Endodermal cell (in vitro differentiated cells): ENCODE results near the gene WWC2. TPM values are rescaled to one million over a fixed set of nuclear protein-coding genes. Genes with fewer than 3 reads are reported as not detected.

Source experiments
- DNase-seq: peaks from one replicate; pipeline ENCODE4 v3.0.0-alpha.2; 2017
- H3K27ac ChIP-seq: 2 replicates; pipeline ENCODE4 v1.5.1; 2013; ENCODE audit warnings: mild to moderate bottlenecking, low read depth, low read length, moderate library complexity
- H3K27me3 ChIP-seq: 2 replicates; pipeline ENCODE4 v1.6.1; 2013; ENCODE audit warnings: mild to moderate bottlenecking, low read length, moderate library complexity; ENCODE audit not compliant: insufficient read depth, control insufficient read depth, poor library complexity, severe bottlenecking
- H3K36me3 ChIP-seq: 2 replicates; pipeline ENCODE4 v1.7.0; 2013; ENCODE audit warnings: mild to moderate bottlenecking, low read length, moderate library complexity; ENCODE audit not compliant: control insufficient read depth, insufficient read depth
- H3K4me1 ChIP-seq: one replicate; pipeline ENCODE4 v1.7.0; 2013; ENCODE audit warnings: low read length; ENCODE audit not compliant: control insufficient read depth, insufficient read depth
- H3K4me3 ChIP-seq: 2 replicates; pipeline ENCODE4 v1.5.1; 2013; ENCODE audit warnings: mild to moderate bottlenecking, low read length, moderate library complexity
- H3K9ac ChIP-seq: 2 replicates; pipeline ENCODE4 v1.6.1; 2013; ENCODE audit warnings: mild to moderate bottlenecking, low read length, moderate library complexity; ENCODE audit not compliant: poor library complexity, severe bottlenecking; ENCODE audit errors: extremely low read depth
- H3K9me3 ChIP-seq: 2 replicates; pipeline ENCODE4 v1.6.1; 2013; ENCODE audit warnings: mild to moderate bottlenecking, low read length, moderate library complexity; ENCODE audit not compliant: control insufficient read depth
- H3K27ac Mint-ChIP-seq: 2 replicates; pipeline ENCODE4 v1.8.0; 2020; ENCODE audit warnings: mixed read lengths
- H3K27me3 Mint-ChIP-seq: 2 replicates; pipeline ENCODE4 v1.8.0; 2021; ENCODE audit warnings: mild to moderate bottlenecking, mixed read lengths; ENCODE audit not compliant: insufficient read depth
- H3K36me3 Mint-ChIP-seq: 2 replicates; pipeline ENCODE4 v1.8.0; 2020; ENCODE audit warnings: low read depth, mixed read lengths
- H3K4me1 Mint-ChIP-seq: 2 replicates; pipeline ENCODE4 v1.8.0; 2020; ENCODE audit warnings: mixed read lengths
- H3K4me3 Mint-ChIP-seq: 2 replicates; pipeline ENCODE4 v1.8.0; 2020; ENCODE audit warnings: mild to moderate bottlenecking, moderate library complexity, mixed read lengths
- H3K9me3 Mint-ChIP-seq: 2 replicates; pipeline ENCODE4 v1.8.0; 2020; ENCODE audit warnings: mild to moderate bottlenecking, mixed read lengths
- CTCF ChIP-seq: fragments of 200-600 bp; sonication (generic); conservative IDR thresholded peaks from 2 replicates; pipeline ENCODE4 v1.5.0; 2021; ENCODE audit warnings: antibody characterized with exemption, mild to moderate bottlenecking
- WGBS, 2 experiments: methylation state at CpG; one replicate each; pipeline versions ENCODE4 v1.1.5 to v1.1.7; 2013; ENCODE audit warnings: missing lambda C conversion rate in 2 of 2, mixed read lengths in 1 of 2; ENCODE audit not compliant: insufficient coverage in 1 of 2, insufficient read length in 1 of 2; 5-methylcytosine and 5-hydroxymethylcytosine counted together
- total RNA-seq, 2 donors: library from RNA; stranded (reverse); fragmentation: NEBNext Ultra II Directional in 1 of 2; extraction: Animal tissue kit (Norgen Biotek cat#: 25700) in 1 of 2; gene quantifications; 2 replicates in 1 of 2; 3 replicates in 1 of 2; pipeline ENCODE4 v1.2.1, GENCODE V29; 2021

WWC2 gene
- total RNA-seq, 2 donors from 2014 or later, result 98.2 to 108 TPM

- Histone ChIP-seq H3K9ac (no peak overlapping the region), H3K27ac (no peak overlapping the region), H3K36me3 (peaks cover 81% of the 10 kb centered on the region), H3K9me3 (no peaks in the 10 kb centered on the region), H3K4me3 (no peak overlapping the region), H3K4me1 (peaks cover 38% of the 10 kb centered on the region), H3K27me3 (no peaks in the 10 kb centered on the region)
- DNase-seq, result no peak
- H3K9me3 Mint-ChIP-seq, result no peaks in the 10 kb centered on the region
- H3K27ac Mint-ChIP-seq, result peak overlapping the region; percentile 65
- H3K36me3 Mint-ChIP-seq, result peaks cover 44% of the 10 kb centered on the region
- no peak overlapping the region for H3K4me3 Mint-ChIP-seq
- H3K4me1 Mint-ChIP-seq, result peaks cover 49% of the 10 kb centered on the region
- no peak for TF ChIP-seq CTCF
- 81 to 88% methylated on average over 2 of the region's 2 CpGs for WGBS, 2 experiments
- H3K27me3 Mint-ChIP-seq, result no peaks in the 10 kb centered on the region
Observed at GRCh38 chr4:183244506-183244905, 145.4 kb downstream of the WWC2 start.

GRCh38 chr4:183248201-183248600 is 149.1 kb downstream of the WWC2 start:
- no peak overlapping the region for H3K9ac ChIP-seq
- WGBS, 2 experiments, result 100% methylated on average over 1 to 2 of the region's 2 CpGs
- no peak overlapping the region for H3K27ac ChIP-seq
- no peak for DNase-seq
- no peak for TF ChIP-seq CTCF
- peaks cover 44% of the 10 kb centered on the region for H3K36me3 Mint-ChIP-seq
- no peak overlapping the region for H3K4me3 Mint-ChIP-seq
- no peaks in the 10 kb centered on the region for H3K9me3 Mint-ChIP-seq
- H3K36me3 ChIP-seq, result peaks cover 87% of the 10 kb centered on the region
- no peak overlapping the region for H3K27ac Mint-ChIP-seq
- H3K4me1 Mint-ChIP-seq, result peaks cover 18% of the 10 kb centered on the region
- H3K27me3 ChIP-seq, result no peaks in the 10 kb centered on the region
- no peaks in the 10 kb centered on the region for H3K9me3 ChIP-seq
- H3K4me3 ChIP-seq, result no peak overlapping the region
- no peaks in the 10 kb centered on the region for H3K27me3 Mint-ChIP-seq
- H3K4me1 ChIP-seq, result peaks cover 21% of the 10 kb centered on the region

- H3K27ac Mint-ChIP-seq, result peak overlapping the region; percentile 84
- H3K4me3 ChIP-seq, result no peak overlapping the region
- H3K27me3 ChIP-seq, result no peaks in the 10 kb centered on the region
- H3K27me3 Mint-ChIP-seq, result no peaks in the 10 kb centered on the region
- no peak for DNase-seq
- H3K4me3 Mint-ChIP-seq, result no peak overlapping the region
- H3K36me3 Mint-ChIP-seq, result peaks cover 55% of the 10 kb centered on the region
- no peaks in the 10 kb centered on the region for H3K9me3 ChIP-seq
- H3K4me1 ChIP-seq, result peaks cover 8% of the 10 kb centered on the region
- no peak overlapping the region for H3K9ac ChIP-seq
- no peaks in the 10 kb centered on the region for H3K9me3 Mint-ChIP-seq
- peaks cover 93% of the 10 kb centered on the region for H3K36me3 ChIP-seq
- H3K27ac ChIP-seq, result no peak overlapping the region
- peaks cover 4% of the 10 kb centered on the region for H3K4me1 Mint-ChIP-seq
- peak; percentile 66 for TF ChIP-seq CTCF
- WGBS, 2 experiments, result 83% methylated on average over 1 of the region's 2 CpGs; no CpG with 5 or more reads in 1 of the 2 experiments
Observed at GRCh38 chr4:183249854-183250253, 150.8 kb downstream of the WWC2 start.
